H9 (cell line): ENCODE data around the gene PAGR1. TPM values are rescaled to one million over a fixed set of nuclear protein-coding genes. Genes with fewer than 3 reads are reported as not detected.

Experiments used
- DNase-seq: peaks from one replicate; pipeline ENCODE4 v3.0.0-alpha.2; 2017
- H2AFZ ChIP-seq: one replicate; pipeline ENCODE4 v1.6.1; 2013; ENCODE audit warnings: mild to moderate bottlenecking, low read length, control low read depth, moderate library complexity
- H2AK5ac ChIP-seq: 2 replicates; pipeline ENCODE4 v1.6.1; 2013; ENCODE audit warnings: low read length, control low read depth, mixed read lengths; ENCODE audit not compliant: insufficient read length
- H2BK120ac ChIP-seq: one replicate; pipeline ENCODE4 v1.6.1; 2013; ENCODE audit warnings: low read depth, mild to moderate bottlenecking, low read length, control low read depth, inconsistent platforms; ENCODE audit not compliant: poor library complexity, severe bottlenecking
- H2BK12ac ChIP-seq: 2 replicates; pipeline ENCODE4 v1.6.1; 2013; ENCODE audit warnings: low read length, control low read depth, mixed read lengths, low read depth; ENCODE audit not compliant: insufficient read length
- H2BK15ac ChIP-seq: 2 replicates; pipeline ENCODE4 v1.6.1; 2013; ENCODE audit warnings: low read depth, low read length, control low read depth
- H2BK20ac ChIP-seq: one replicate; pipeline ENCODE4 v1.6.1; 2013; ENCODE audit warnings: low read depth, mild to moderate bottlenecking, low read length, control low read depth, inconsistent platforms; ENCODE audit not compliant: poor library complexity, severe bottlenecking
- H2BK5ac ChIP-seq: 2 replicates; pipeline ENCODE4 v1.6.1; 2013; ENCODE audit warnings: low read length, control low read depth, mixed read lengths; ENCODE audit not compliant: insufficient read length
- H3K14ac ChIP-seq: 2 replicates; pipeline ENCODE4 v1.6.1; 2013; ENCODE audit warnings: low read length, control low read depth; ENCODE audit not compliant: insufficient read depth
- H3K18ac ChIP-seq: 2 replicates; pipeline ENCODE4 v1.6.1; 2013; ENCODE audit warnings: low read depth, mild to moderate bottlenecking, mixed read lengths, low read length, control low read depth; ENCODE audit not compliant: insufficient read length
- H3K23ac ChIP-seq: 2 replicates; pipeline ENCODE4 v1.6.1; 2013; ENCODE audit warnings: low read length, control low read depth, mixed read lengths, low read depth; ENCODE audit not compliant: insufficient read length
- H3K23me2 ChIP-seq: 2 replicates; pipeline ENCODE4 v1.6.1; 2013; ENCODE audit warnings: low read depth, mild to moderate bottlenecking, mixed read lengths, low read length, control low read depth; ENCODE audit not compliant: insufficient read length, poor library complexity, severe bottlenecking
- H3K27ac ChIP-seq: 2 replicates; pipeline ENCODE4 v1.5.1; 2013; ENCODE audit warnings: low read length, control low read depth, mixed read lengths, low read depth; ENCODE audit not compliant: insufficient read length
- H3K27me3 ChIP-seq: 2 replicates; pipeline ENCODE4 v1.6.1; 2013; ENCODE audit warnings: low read length, control low read depth, inconsistent platforms; ENCODE audit not compliant: insufficient read depth
- H3K4ac ChIP-seq: 2 replicates; pipeline ENCODE4 v1.6.1; 2013; ENCODE audit warnings: low read depth, mild to moderate bottlenecking, control low read depth, inconsistent platforms, low read length, moderate library complexity
- H3K4me1 ChIP-seq: 2 replicates; pipeline ENCODE4 v1.6.1; 2013; ENCODE audit warnings: low read length, control low read depth, inconsistent platforms; ENCODE audit not compliant: insufficient read depth
- H3K4me2 ChIP-seq: 2 replicates; pipeline ENCODE4 v1.6.1; 2013; ENCODE audit warnings: low read length, control low read depth, mixed read lengths; ENCODE audit not compliant: insufficient read length, insufficient read depth
- H3K56ac ChIP-seq: 2 replicates; pipeline ENCODE4 v1.6.1; 2013; ENCODE audit warnings: low read depth, mild to moderate bottlenecking, mixed read lengths, low read length, control low read depth; ENCODE audit not compliant: insufficient read length
- H3K79me1 ChIP-seq: 2 replicates; pipeline ENCODE4 v1.6.1; 2013; ENCODE audit warnings: low read depth, mild to moderate bottlenecking, moderate library complexity, low read length, control low read depth, inconsistent platforms; ENCODE audit not compliant: insufficient read depth, poor library complexity, severe bottlenecking
- H3K79me2 ChIP-seq: 2 replicates; pipeline ENCODE4 v1.6.1; 2013; ENCODE audit warnings: low read length, control low read depth, inconsistent platforms; ENCODE audit not compliant: insufficient read depth
- H3K9ac ChIP-seq: 2 replicates; pipeline ENCODE4 v1.6.1; 2013; ENCODE audit warnings: low read length, control low read depth, mixed read lengths; ENCODE audit not compliant: insufficient read length; ENCODE audit errors: extremely low read depth
- H3K9me3 ChIP-seq: one replicate; pipeline ENCODE4 v1.6.1; 2013; ENCODE audit warnings: low read depth, low read length, inconsistent platforms; ENCODE audit not compliant: control insufficient read depth
- H3T11ph ChIP-seq: one replicate; pipeline ENCODE4 v1.6.1; 2013; ENCODE audit warnings: mild to moderate bottlenecking, low read length, control low read depth, inconsistent platforms
- H4K20me1 ChIP-seq: one replicate; pipeline ENCODE4 v1.6.1; 2013; ENCODE audit not compliant: control insufficient read depth, insufficient read length, insufficient read depth
- H4K5ac ChIP-seq: 2 replicates; pipeline ENCODE4 v1.6.1; 2013; ENCODE audit warnings: low read depth, mild to moderate bottlenecking, mixed read lengths, low read length, control low read depth; ENCODE audit not compliant: insufficient read length
- H4K8ac ChIP-seq: replicated peaks from 2 replicates; pipeline ENCODE4 v1.6.1; 2013; ENCODE audit warnings: low read length, control low read depth, mixed read lengths, low read depth; ENCODE audit not compliant: insufficient read length
- H4K91ac ChIP-seq: 2 replicates; pipeline ENCODE4 v1.6.1; 2013; ENCODE audit warnings: low read depth, mild to moderate bottlenecking, moderate library complexity, mixed read lengths, low read length, control low read depth; ENCODE audit not compliant: insufficient read length
- H3K27ac Mint-ChIP-seq, 3 experiments: 2 replicates in 2 of 3; 3 replicates in 1 of 3; pipeline ENCODE4 v1.8.0; 2020 to 2021; ENCODE audit warnings: mixed read lengths in 3 of 3, mild to moderate bottlenecking in 1 of 3, moderate library complexity in 1 of 3
- H3K27me3 Mint-ChIP-seq: 2 replicates; pipeline ENCODE4 v1.8.0; 2021; ENCODE audit warnings: low read depth, mild to moderate bottlenecking, moderate library complexity, mixed read lengths
- H3K36me3 Mint-ChIP-seq, 3 experiments: 2 replicates in 2 of 3; 3 replicates in 1 of 3; pipeline ENCODE4 v1.8.0; 2020 to 2021; ENCODE audit warnings: low read depth in 3 of 3, mixed read lengths in 3 of 3; ENCODE audit not compliant: insufficient read depth in 1 of 3
- H3K4me1 Mint-ChIP-seq, 2 experiments: 2 replicates each; pipeline ENCODE4 v1.8.0; 2020; ENCODE audit warnings: mixed read lengths in 2 of 2
- H3K4me3 Mint-ChIP-seq, 2 experiments: 2 replicates in 1 of 2; 3 replicates in 1 of 2; pipeline ENCODE4 v1.8.0; 2020 to 2021; ENCODE audit warnings: mild to moderate bottlenecking in 2 of 2, mixed read lengths in 2 of 2, moderate library complexity in 1 of 2
- H3K9me3 Mint-ChIP-seq, 2 experiments: 2 replicates in 1 of 2; 3 replicates in 1 of 2; pipeline ENCODE4 v1.8.0; 2020; ENCODE audit warnings: mild to moderate bottlenecking in 2 of 2, mixed read lengths in 2 of 2, moderate library complexity in 1 of 2
- CTCF ChIP-seq: fragments of 200-600 bp; sonication (generic); conservative IDR thresholded peaks from 3 replicates; pipeline ENCODE4 v1.8.0; 2021; ENCODE audit warnings: antibody characterized with exemption, mild to moderate bottlenecking
- WGBS: extraction: QIAGEN DNeasy Blood & Tissue Kit; methylation state at CpG from one replicate; pipeline ENCODE4 v1.1.7; 2013; ENCODE audit warnings: missing lambda C conversion rate, low lambda C conversion rate, mixed read lengths; ENCODE audit not compliant: insufficient read length; ENCODE audit errors: extremely low coverage; 5-methylcytosine and 5-hydroxymethylcytosine counted together
- total RNA-seq: library from RNA; stranded (reverse); gene quantifications from 2 replicates; pipeline ENCODE4 v1.2.1, GENCODE V29; 2021

PAGR1 gene
- total RNA-seq, 1 experiment from 2014 or later, result 65.3 TPM

- Histone ChIP-seq H3K56ac (no peak overlapping the region), H4K20me1 (no peaks in the 10 kb centered on the region), H3K79me2 (no peaks in the 10 kb centered on the region; the same call in 1 of the 2 replicates), H4K91ac (no peak overlapping the region), H3K4ac (no peak overlapping the region), H3K4me2 (peak overlapping the region; percentile 59), H2BK20ac (no peak overlapping the region), H2BK120ac (no peak overlapping the region), H3K79me1 (no peaks in the 10 kb centered on the region), H2AFZ (no peak overlapping the region), H2BK15ac (no peak overlapping the region), H3K9me3 (no peaks in the 10 kb centered on the region), H3K14ac (peak overlapping the region; percentile 22; the same call in 1 of the 2 replicates), H3T11ph (no peak overlapping the region), H2BK12ac (no peak overlapping the region), H4K5ac (no peak overlapping the region), H3K4me1 (peaks cover 6% of the 10 kb centered on the region; the same call in 1 of the 2 replicates), H3K27ac (no peak overlapping the region), H3K18ac (peak overlapping the region; percentile 19), H3K23me2 (peaks cover 29% of the 10 kb centered on the region), H2AK5ac (no peak overlapping the region), H3K27me3 (no peaks in the 10 kb centered on the region), H2BK5ac (no peak overlapping the region), H4K8ac (no peak overlapping the region), H3K9ac (peak overlapping the region; percentile 58), H3K23ac (no peak overlapping the region)
- Mint-ChIP-seq H3K4me3 (peak overlapping the region; percentile 93 to 96), H3K36me3 (peaks cover 24 to 38% (median 35%) of the 10 kb centered on the region in 3 experiments), H3K9me3 (no peaks in the 10 kb centered on the region; a peak in 1 of 5 replicates), H3K27me3 (no peaks in the 10 kb centered on the region; the same call in none of the 2 replicates), H3K4me1 (peaks cover 52 to 58% of the 10 kb centered on the region in 2 experiments), H3K27ac (peak overlapping the region; percentile 85 to 95 (median 89))
- DNase-seq, result peak; percentile 67
- no CpG with 5 or more reads among the region's 37 CpGs for WGBS
- peak; percentile 42; the same call in 2 of the 3 replicates for TF ChIP-seq CTCF
Measured at GRCh38 chr16:29816694-29817441, 916 bp downstream of the PAGR1 start.
